PFSK-1 (cell line): Measurements from ENCODE around the gene CACNA1B.

Source experiments
- FOXP2 ChIP-seq: optimal IDR thresholded peaks from 2 replicates; pipeline ENCODE3; 2011; ENCODE audit warnings: borderline replicate concordance, control low read depth, inconsistent platforms; ENCODE audit not compliant: insufficient read depth; ENCODE audit errors: extremely low read length, extremely low read depth
- POLR2AphosphoS5 ChIP-seq: IDR thresholded peaks from 2 replicates; pipeline ENCODE4 v1.6.1; 2012; ENCODE audit warnings: low read depth, mild to moderate bottlenecking, control low read depth, low read length, moderate library complexity
- SIN3A ChIP-seq: IDR thresholded peaks from 2 replicates; pipeline ENCODE4 v1.6.1; 2012; ENCODE audit warnings: mild to moderate bottlenecking, low read length, moderate library complexity, borderline replicate concordance; ENCODE audit not compliant: insufficient read depth
- TAF1 ChIP-seq: IDR thresholded peaks from 2 replicates; pipeline ENCODE4 v1.6.1; 2012; ENCODE audit warnings: low read length, control low read depth, borderline replicate concordance; ENCODE audit not compliant: insufficient read depth
- TF ChIP-seq, protein P1 (sequence below), 2 experiments: IDR thresholded peaks; 2 replicates each; pipeline versions ENCODE4 v1.6.1 to v1.8.0; 2011 to 2012; ENCODE audit warnings: low read depth in 2 of 2, low read length in 2 of 2, control low read depth in 1 of 2, inconsistent platforms in 1 of 2, mild to moderate bottlenecking in 1 of 2, moderate library complexity in 1 of 2; ENCODE audit not compliant: insufficient read depth in 1 of 2

Gene CACNA1B

DNA sequence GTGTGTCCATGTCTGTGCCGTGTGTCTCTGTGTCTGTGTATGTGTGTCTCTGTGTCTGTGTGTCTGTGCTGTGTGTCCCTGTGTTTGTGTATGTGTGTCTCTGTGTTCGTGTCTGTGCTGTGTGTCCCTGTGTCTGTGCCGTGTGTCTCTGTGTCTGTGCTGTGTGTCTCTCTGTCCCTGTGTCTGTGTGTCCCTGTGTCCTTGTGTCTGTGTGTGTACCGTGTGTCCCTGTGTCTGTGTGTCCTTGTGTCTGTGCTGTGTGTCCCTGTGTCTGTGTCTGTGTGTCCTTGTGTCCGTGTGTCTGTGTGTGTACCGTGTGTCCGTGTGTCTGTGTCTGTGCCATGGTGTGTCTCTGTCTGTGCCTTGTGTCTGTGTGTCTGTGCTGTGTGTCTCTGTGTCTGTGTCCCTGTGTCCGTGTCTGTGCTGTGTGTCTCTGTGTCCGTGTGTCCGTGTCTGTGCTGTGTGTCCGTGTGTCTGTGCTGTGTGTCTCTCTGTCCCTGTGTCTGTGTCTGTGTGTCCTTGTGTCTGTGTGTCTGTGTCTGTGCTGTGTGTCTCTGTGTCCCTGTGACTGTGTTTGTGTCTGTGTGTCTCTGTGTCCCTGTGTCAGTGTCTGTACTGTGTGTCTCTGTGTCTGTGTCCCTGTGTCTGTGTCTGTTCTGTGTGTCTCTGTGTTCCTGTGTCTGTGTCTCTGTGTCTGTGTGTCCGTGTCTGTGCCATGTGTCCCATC lies 23.2 kb downstream of the CACNA1B start:
- no peak for TF ChIP-seq POLR2AphosphoS5

DNA sequence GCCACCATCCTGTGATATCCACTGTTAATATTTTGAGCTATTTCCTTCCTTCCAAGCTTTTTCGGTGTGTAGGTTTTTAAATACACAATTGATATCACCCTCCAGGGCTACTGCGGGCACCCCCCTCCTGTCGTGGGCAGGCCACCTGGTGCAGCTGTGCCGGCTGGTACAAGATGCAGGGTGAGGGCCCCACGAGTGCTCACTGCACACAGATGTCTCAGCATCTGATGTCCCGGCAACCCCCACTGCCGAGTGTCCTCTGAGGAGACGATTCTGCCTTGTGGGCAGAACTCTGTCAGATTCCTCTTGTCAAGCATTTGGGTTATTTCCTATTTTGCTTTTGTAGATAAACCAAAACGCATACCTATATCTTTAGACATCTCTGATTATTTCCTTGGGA lies 25.1 kb downstream of the CACNA1B start:
- no peak for TF ChIP-seq FOXP2
- no peak for TF ChIP-seq SIN3A
- TF ChIP-seq POLR2AphosphoS5, result no peak
- TF ChIP-seq, protein P1, sequence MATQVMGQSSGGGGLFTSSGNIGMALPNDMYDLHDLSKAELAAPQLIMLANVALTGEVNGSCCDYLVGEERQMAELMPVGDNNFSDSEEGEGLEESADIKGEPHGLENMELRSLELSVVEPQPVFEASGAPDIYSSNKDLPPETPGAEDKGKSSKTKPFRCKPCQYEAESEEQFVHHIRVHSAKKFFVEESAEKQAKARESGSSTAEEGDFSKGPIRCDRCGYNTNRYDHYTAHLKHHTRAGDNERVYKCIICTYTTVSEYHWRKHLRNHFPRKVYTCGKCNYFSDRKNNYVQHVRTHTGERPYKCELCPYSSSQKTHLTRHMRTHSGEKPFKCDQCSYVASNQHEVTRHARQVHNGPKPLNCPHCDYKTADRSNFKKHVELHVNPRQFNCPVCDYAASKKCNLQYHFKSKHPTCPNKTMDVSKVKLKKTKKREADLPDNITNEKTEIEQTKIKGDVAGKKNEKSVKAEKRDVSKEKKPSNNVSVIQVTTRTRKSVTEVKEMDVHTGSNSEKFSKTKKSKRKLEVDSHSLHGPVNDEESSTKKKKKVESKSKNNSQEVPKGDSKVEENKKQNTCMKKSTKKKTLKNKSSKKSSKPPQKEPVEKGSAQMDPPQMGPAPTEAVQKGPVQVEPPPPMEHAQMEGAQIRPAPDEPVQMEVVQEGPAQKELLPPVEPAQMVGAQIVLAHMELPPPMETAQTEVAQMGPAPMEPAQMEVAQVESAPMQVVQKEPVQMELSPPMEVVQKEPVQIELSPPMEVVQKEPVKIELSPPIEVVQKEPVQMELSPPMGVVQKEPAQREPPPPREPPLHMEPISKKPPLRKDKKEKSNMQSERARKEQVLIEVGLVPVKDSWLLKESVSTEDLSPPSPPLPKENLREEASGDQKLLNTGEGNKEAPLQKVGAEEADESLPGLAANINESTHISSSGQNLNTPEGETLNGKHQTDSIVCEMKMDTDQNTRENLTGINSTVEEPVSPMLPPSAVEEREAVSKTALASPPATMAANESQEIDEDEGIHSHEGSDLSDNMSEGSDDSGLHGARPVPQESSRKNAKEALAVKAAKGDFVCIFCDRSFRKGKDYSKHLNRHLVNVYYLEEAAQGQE (IDR thresholded peaks at IDR 0.05; ENCODE audit: insufficient read depth in 1 of 2, low read depth in 2 of 2, low read length in 2 of 2), result no peak
- TF ChIP-seq TAF1, result no peak

DNA sequence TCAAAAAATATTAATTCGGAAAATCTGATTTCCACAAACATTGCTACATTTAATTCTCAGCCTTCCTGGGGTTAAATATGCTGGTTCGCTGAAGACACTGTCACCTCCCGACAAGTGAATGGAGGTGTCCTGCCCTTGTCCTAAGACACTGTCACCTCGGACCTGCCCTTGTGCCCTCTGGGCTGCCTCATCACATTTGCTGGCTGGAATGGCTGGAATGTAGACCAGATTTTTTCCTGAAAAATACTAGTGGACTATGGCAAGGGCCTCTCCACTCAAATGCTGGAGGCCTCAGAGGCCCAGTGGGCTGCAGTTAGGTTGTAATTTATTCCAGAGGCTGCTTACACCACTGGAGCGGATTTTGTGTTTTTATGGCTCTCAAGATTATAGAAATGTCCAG lies 28.2 kb downstream of the CACNA1B start:
- no peak for TF ChIP-seq SIN3A
- no peak for TF ChIP-seq FOXP2
- TF ChIP-seq, protein P1 (IDR thresholded peaks at IDR 0.05; ENCODE audit: insufficient read depth in 1 of 2, low read depth in 2 of 2, low read length in 2 of 2), result no peak
- no peak for TF ChIP-seq TAF1
- TF ChIP-seq POLR2AphosphoS5, result no peak

DNA sequence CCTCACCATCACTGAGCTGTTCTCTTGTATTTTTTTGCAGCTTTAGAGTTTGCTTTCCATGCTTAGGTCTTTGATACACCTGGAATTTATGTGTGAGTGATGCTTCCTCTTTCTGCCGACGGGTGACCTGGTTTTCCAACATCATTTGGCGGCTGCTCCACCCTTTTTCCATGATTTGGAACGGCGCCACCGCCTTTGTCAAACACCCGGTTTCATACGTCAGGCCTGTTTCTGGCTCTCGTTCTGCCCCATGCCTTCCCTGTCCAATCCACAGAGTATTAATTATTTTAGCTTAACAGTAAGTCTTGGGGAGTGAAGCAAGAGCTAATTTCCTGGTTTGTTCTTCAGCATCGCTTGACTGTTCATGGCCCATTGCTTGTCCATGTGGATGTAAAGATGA lies 30.2 kb downstream of the CACNA1B start:
- TF ChIP-seq TAF1 (no peak), SIN3A (no peak), FOXP2 (no peak), POLR2AphosphoS5 (no peak)
- TF ChIP-seq, protein P1 (IDR thresholded peaks at IDR 0.05; ENCODE audit: insufficient read depth in 1 of 2, low read depth in 2 of 2, low read length in 2 of 2), result no peak

DNA sequence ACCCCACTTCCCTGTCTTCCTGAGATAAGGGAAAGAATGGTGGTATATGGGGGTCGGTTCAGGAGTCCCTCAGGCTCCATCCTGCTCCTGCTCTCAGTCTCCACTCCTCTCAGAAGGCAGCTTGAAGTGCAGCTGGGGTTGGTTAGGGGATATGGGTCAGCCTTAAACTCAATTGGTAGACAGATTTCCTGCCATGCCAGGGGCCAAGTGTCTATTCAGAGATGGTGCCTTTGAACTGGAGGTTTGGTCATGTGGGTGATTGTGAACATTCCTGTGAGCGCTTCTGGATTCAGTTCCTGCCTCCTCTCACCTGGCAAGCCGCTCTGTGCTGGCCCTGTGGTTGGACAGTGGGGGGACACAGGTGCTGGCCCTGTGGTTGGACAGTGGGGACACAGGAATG lies 35.1 kb downstream of the CACNA1B start:
- TF ChIP-seq FOXP2 (no peak), SIN3A (no peak), POLR2AphosphoS5 (no peak), TAF1 (no peak)
- TF ChIP-seq, protein P1 (IDR thresholded peaks at IDR 0.05; ENCODE audit: insufficient read depth in 1 of 2, low read depth in 2 of 2, low read length in 2 of 2), result no peak
